MCF 10A (cell line): Measurements from ENCODE around the gene UCK2. TPM values are rescaled to one million over a fixed set of nuclear protein-coding genes. Genes with fewer than 3 reads are reported as not detected.

Experiments
- BruUV-seq: library from RNA; stranded (reverse); fragments of 400-500 nt; replicated peaks from 2 replicates; lab custom pipeline; 2021; lab: Mats Ljungman, UMichigan
- CTCF ChIA-PET: fragments of 300-600 bp; sonication (Branson Sonifier 250); formaldehyde crosslinking; extraction: SDS; loops from one replicate; lab custom pipeline; 2021; ENCODE audit warnings: antibody characterized with exemption, inconsistent platforms; lab: Yijun Ruan, JAX
- POLR2A ChIA-PET: fragments of 300-600, 350-650 bp; sonication (Branson Sonifier 250); formaldehyde crosslinking; extraction: SDS; loops from one replicate; lab custom pipeline; 2020; ENCODE audit warnings: antibody characterized with exemption, inconsistent platforms; lab: Yijun Ruan, JAX
- DNase-seq: peaks from one replicate; pipeline ENCODE4 v3.0.0-alpha.2; 2018; ENCODE audit not compliant: unreplicated experiment
- H3K27ac Mint-ChIP-seq: one replicate; pipeline ENCODE4 v1.8.0; 2022; ENCODE audit warnings: mild to moderate bottlenecking, low read depth, mixed read lengths; ENCODE audit not compliant: unreplicated experiment
- H3K27me3 Mint-ChIP-seq: one replicate; pipeline ENCODE4 v1.8.0; 2022; ENCODE audit warnings: mixed read lengths; ENCODE audit not compliant: insufficient read depth, unreplicated experiment
- H3K36me3 Mint-ChIP-seq: one replicate; pipeline ENCODE4 v1.8.0; 2022; ENCODE audit warnings: mild to moderate bottlenecking, moderate library complexity, mixed read lengths; ENCODE audit not compliant: insufficient read depth, unreplicated experiment
- H3K4me1 Mint-ChIP-seq: one replicate; pipeline ENCODE4 v1.8.0; 2022; ENCODE audit warnings: mixed read lengths; ENCODE audit not compliant: insufficient read depth, unreplicated experiment
- H3K4me3 Mint-ChIP-seq: one replicate; pipeline ENCODE4 v1.8.0; 2022; ENCODE audit warnings: mild to moderate bottlenecking, moderate library complexity, mixed read lengths; ENCODE audit not compliant: unreplicated experiment
- H3K9me3 Mint-ChIP-seq: one replicate; pipeline ENCODE4 v1.8.0; 2022; ENCODE audit warnings: mixed read lengths; ENCODE audit not compliant: unreplicated experiment
- CTCF ChIP-seq: fragments of 200-600 bp; IDR thresholded peaks from one replicate; pipeline ENCODE4 v1.8.0; 2022; ENCODE audit warnings: antibody characterized with exemption, mild to moderate bottlenecking; ENCODE audit not compliant: unreplicated experiment
- intact Hi-C: fragments of 100-400 bp; cut with micrococcal nuclease; formaldehyde crosslinking; loops from 2 replicates; pipeline ENCODE4 v1.14.1; 2022
- total RNA-seq: library from RNA; stranded (reverse); gene quantifications from 2 replicates; pipeline ENCODE4 v1.2.3, GENCODE V29; 2022

UCK2 gene
- total RNA-seq, 1 experiment from 2014 or later, result 144 TPM

GRCh38 chr1:165863346-165863745, 35.9 kb downstream of the UCK2 start:
- no peak for DNase-seq
- ChIA-PET CTCF (interaction anchor here (0.6 to 5.3 kb wide), 7 partner anchors 9 to 495 kb away, joined by 3 to 23 read pairs (median 3); no protein-coding TSS in a partner anchor), POLR2A (interaction anchor here (0.8 to 3.0 kb wide), 5 partner anchors 34 to 94 kb away, joined by 3 to 12 read pairs (median 3); partner anchors contain the start of genes TMCO1 and UCK2)
- peak overlapping the region; percentile 1 for H3K27ac Mint-ChIP-seq
- BruUV-seq, result no TSS peak
- intact Hi-C loops, result no loop called here
- no peaks in the 10 kb centered on the region for H3K9me3 Mint-ChIP-seq
- H3K4me3 Mint-ChIP-seq, result no peak overlapping the region
- H3K36me3 Mint-ChIP-seq, result peaks cover 13% of the 10 kb centered on the region
- H3K4me1 Mint-ChIP-seq, result peaks cover 49% of the 10 kb centered on the region
- no peak for TF ChIP-seq CTCF
- no peaks in the 10 kb centered on the region for H3K27me3 Mint-ChIP-seq

GRCh38 chr1:165865633-165866340, 38.4 kb downstream of the UCK2 start:
- no peaks in the 10 kb centered on the region for H3K9me3 Mint-ChIP-seq
- intact Hi-C loops, result no loop called here
- H3K36me3 Mint-ChIP-seq, result peaks cover 13% of the 10 kb centered on the region
- no peaks in the 10 kb centered on the region for H3K27me3 Mint-ChIP-seq
- POLR2A ChIA-PET, result interaction anchor here (0.9 kb wide), 1 partner anchor 97 kb away, joined by 3 read pairs; the partner anchor contains the start of gene TMCO1
- H3K4me1 Mint-ChIP-seq, result peaks cover 37% of the 10 kb centered on the region
- BruUV-seq, result no TSS peak
- CTCF ChIA-PET, result interaction anchor here (1.2 to 1.6 kb wide), 2 partner anchors 21 to 35 kb away, joined by 4 read pairs; no protein-coding TSS in a partner anchor
- no peak for TF ChIP-seq CTCF
- no peak for DNase-seq
- H3K4me3 Mint-ChIP-seq, result no peak overlapping the region
- H3K27ac Mint-ChIP-seq, result no peak overlapping the region

- H3K9me3 Mint-ChIP-seq, result no peaks in the 10 kb centered on the region
- no peak overlapping the region for H3K4me3 Mint-ChIP-seq
- no peak for TF ChIP-seq CTCF
- intact Hi-C loops, result no loop called here
- H3K4me1 Mint-ChIP-seq, result peaks cover 31% of the 10 kb centered on the region
- peaks cover 13% of the 10 kb centered on the region for H3K36me3 Mint-ChIP-seq
- BruUV-seq, result no TSS peak
- CTCF ChIA-PET, result no interaction called here
- no peak overlapping the region for H3K27ac Mint-ChIP-seq
- no peaks in the 10 kb centered on the region for H3K27me3 Mint-ChIP-seq
- no peak for DNase-seq
- POLR2A ChIA-PET, result no interaction called here
Observed at GRCh38 chr1:165869343-165869742, 41.9 kb downstream of the UCK2 start.

- DNase-seq, result peak; percentile 85
- Mint-ChIP-seq H3K36me3 (peaks cover 4% of the 10 kb centered on the region), H3K27ac (peak overlapping the region; percentile 5), H3K27me3 (no peaks in the 10 kb centered on the region), H3K9me3 (no peaks in the 10 kb centered on the region), H3K4me3 (no peak overlapping the region), H3K4me1 (peaks cover 33% of the 10 kb centered on the region)
- ChIA-PET POLR2A (interaction anchor here (0.6 to 2.9 kb wide), 6 partner anchors 10 to 1004 kb away, joined by 3 to 11 read pairs (median 4); no protein-coding TSS in a partner anchor), CTCF (interaction anchor here (0.6 to 4.2 kb wide), 27 partner anchors 9 to 1532 kb away, joined by 3 to 36 read pairs (median 4); no protein-coding TSS in a partner anchor)
- intact Hi-C loops, result loop anchor here (1.0 kb wide), 1 partner anchor 42 kb away; no protein-coding TSS in a partner anchor
- peak; percentile 25 for TF ChIP-seq CTCF
- BruUV-seq, result no TSS peak
Observed at GRCh38 chr1:165871311-165872067, 44.1 kb downstream of the UCK2 start.
